Gastrocnemius medialis (tissue), 4 donors: ENCODE measurements around the gene PGA3.

ENCODE experiments used
- CTCF ChIP-seq, 5 experiments: fragments of 450-650 bp in 3 of 5; fragments of 200-600 bp in 2 of 5; sonication (generic) in 2 of 5; IDR thresholded peaks in 4 of 5; conservative IDR thresholded peaks in 1 of 5; 1 replicate in 4 of 5; 2 replicates in 1 of 5; pipeline ENCODE4 v1.5.1; 2016 to 2019; ENCODE audit warnings: antibody characterized with exemption in 5 of 5, mild to moderate bottlenecking in 3 of 5, moderate library complexity in 3 of 5
- POLR2A ChIP-seq, 2 donors: fragments of 450-650 bp; IDR thresholded peaks; one replicate each; pipeline ENCODE4 v1.6.1; 2017; ENCODE audit warnings: antibody characterized with exemption in 2 of 2, mild to moderate bottlenecking in 2 of 2, moderate library complexity in 2 of 2

GRCh38 chr11:61256710-61257482 lies 53.6 kb downstream of the PGA3 start:
- TF ChIP-seq POLR2A (IDR thresholded peaks at IDR 0.05) (no peak), CTCF (IDR thresholded peaks at IDR 0.05 in 4 of 5, conservative IDR thresholded peaks at IDR 0.05 in 1 of 5) (no peak)
